H9 (cell line): Measurements from ENCODE around the gene MEX3C. TPM values are rescaled to one million over a fixed set of nuclear protein-coding genes. Genes with fewer than 3 reads are reported as not detected.

Experiments used
- DNase-seq: peaks from one replicate; pipeline ENCODE4 v3.0.0-alpha.2; 2017
- H2AFZ ChIP-seq: one replicate; pipeline ENCODE4 v1.6.1; 2013; ENCODE audit warnings: mild to moderate bottlenecking, low read length, control low read depth, moderate library complexity
- H2AK5ac ChIP-seq: 2 replicates; pipeline ENCODE4 v1.6.1; 2013; ENCODE audit warnings: low read length, control low read depth, mixed read lengths; ENCODE audit not compliant: insufficient read length
- H2BK120ac ChIP-seq: one replicate; pipeline ENCODE4 v1.6.1; 2013; ENCODE audit warnings: low read depth, mild to moderate bottlenecking, low read length, control low read depth, inconsistent platforms; ENCODE audit not compliant: poor library complexity, severe bottlenecking
- H2BK12ac ChIP-seq: 2 replicates; pipeline ENCODE4 v1.6.1; 2013; ENCODE audit warnings: low read length, control low read depth, mixed read lengths, low read depth; ENCODE audit not compliant: insufficient read length
- H2BK15ac ChIP-seq: 2 replicates; pipeline ENCODE4 v1.6.1; 2013; ENCODE audit warnings: low read depth, low read length, control low read depth
- H2BK20ac ChIP-seq: one replicate; pipeline ENCODE4 v1.6.1; 2013; ENCODE audit warnings: low read depth, mild to moderate bottlenecking, low read length, control low read depth, inconsistent platforms; ENCODE audit not compliant: poor library complexity, severe bottlenecking
- H2BK5ac ChIP-seq: 2 replicates; pipeline ENCODE4 v1.6.1; 2013; ENCODE audit warnings: low read length, control low read depth, mixed read lengths; ENCODE audit not compliant: insufficient read length
- H3K14ac ChIP-seq: 2 replicates; pipeline ENCODE4 v1.6.1; 2013; ENCODE audit warnings: low read length, control low read depth; ENCODE audit not compliant: insufficient read depth
- H3K18ac ChIP-seq: 2 replicates; pipeline ENCODE4 v1.6.1; 2013; ENCODE audit warnings: low read depth, mild to moderate bottlenecking, mixed read lengths, low read length, control low read depth; ENCODE audit not compliant: insufficient read length
- H3K23ac ChIP-seq: 2 replicates; pipeline ENCODE4 v1.6.1; 2013; ENCODE audit warnings: low read length, control low read depth, mixed read lengths, low read depth; ENCODE audit not compliant: insufficient read length
- H3K23me2 ChIP-seq: 2 replicates; pipeline ENCODE4 v1.6.1; 2013; ENCODE audit warnings: low read depth, mild to moderate bottlenecking, mixed read lengths, low read length, control low read depth; ENCODE audit not compliant: insufficient read length, poor library complexity, severe bottlenecking
- H3K27ac ChIP-seq: 2 replicates; pipeline ENCODE4 v1.5.1; 2013; ENCODE audit warnings: low read length, control low read depth, mixed read lengths, low read depth; ENCODE audit not compliant: insufficient read length
- H3K27me3 ChIP-seq: 2 replicates; pipeline ENCODE4 v1.6.1; 2013; ENCODE audit warnings: low read length, control low read depth, inconsistent platforms; ENCODE audit not compliant: insufficient read depth
- H3K4ac ChIP-seq: 2 replicates; pipeline ENCODE4 v1.6.1; 2013; ENCODE audit warnings: low read depth, mild to moderate bottlenecking, control low read depth, inconsistent platforms, low read length, moderate library complexity
- H3K4me1 ChIP-seq: 2 replicates; pipeline ENCODE4 v1.6.1; 2013; ENCODE audit warnings: low read length, control low read depth, inconsistent platforms; ENCODE audit not compliant: insufficient read depth
- H3K4me2 ChIP-seq: 2 replicates; pipeline ENCODE4 v1.6.1; 2013; ENCODE audit warnings: low read length, control low read depth, mixed read lengths; ENCODE audit not compliant: insufficient read length, insufficient read depth
- H3K56ac ChIP-seq: 2 replicates; pipeline ENCODE4 v1.6.1; 2013; ENCODE audit warnings: low read depth, mild to moderate bottlenecking, mixed read lengths, low read length, control low read depth; ENCODE audit not compliant: insufficient read length
- H3K79me1 ChIP-seq: 2 replicates; pipeline ENCODE4 v1.6.1; 2013; ENCODE audit warnings: low read depth, mild to moderate bottlenecking, moderate library complexity, low read length, control low read depth, inconsistent platforms; ENCODE audit not compliant: insufficient read depth, poor library complexity, severe bottlenecking
- H3K79me2 ChIP-seq: 2 replicates; pipeline ENCODE4 v1.6.1; 2013; ENCODE audit warnings: low read length, control low read depth, inconsistent platforms; ENCODE audit not compliant: insufficient read depth
- H3K9ac ChIP-seq: 2 replicates; pipeline ENCODE4 v1.6.1; 2013; ENCODE audit warnings: low read length, control low read depth, mixed read lengths; ENCODE audit not compliant: insufficient read length; ENCODE audit errors: extremely low read depth
- H3K9me3 ChIP-seq: one replicate; pipeline ENCODE4 v1.6.1; 2013; ENCODE audit warnings: low read depth, low read length, inconsistent platforms; ENCODE audit not compliant: control insufficient read depth
- H3T11ph ChIP-seq: one replicate; pipeline ENCODE4 v1.6.1; 2013; ENCODE audit warnings: mild to moderate bottlenecking, low read length, control low read depth, inconsistent platforms
- H4K20me1 ChIP-seq: one replicate; pipeline ENCODE4 v1.6.1; 2013; ENCODE audit not compliant: control insufficient read depth, insufficient read length, insufficient read depth
- H4K5ac ChIP-seq: 2 replicates; pipeline ENCODE4 v1.6.1; 2013; ENCODE audit warnings: low read depth, mild to moderate bottlenecking, mixed read lengths, low read length, control low read depth; ENCODE audit not compliant: insufficient read length
- H4K8ac ChIP-seq: replicated peaks from 2 replicates; pipeline ENCODE4 v1.6.1; 2013; ENCODE audit warnings: low read length, control low read depth, mixed read lengths, low read depth; ENCODE audit not compliant: insufficient read length
- H4K91ac ChIP-seq: 2 replicates; pipeline ENCODE4 v1.6.1; 2013; ENCODE audit warnings: low read depth, mild to moderate bottlenecking, moderate library complexity, mixed read lengths, low read length, control low read depth; ENCODE audit not compliant: insufficient read length
- H3K27ac Mint-ChIP-seq, 3 experiments: 2 replicates in 2 of 3; 3 replicates in 1 of 3; pipeline ENCODE4 v1.8.0; 2020 to 2021; ENCODE audit warnings: mixed read lengths in 3 of 3, mild to moderate bottlenecking in 1 of 3, moderate library complexity in 1 of 3
- H3K27me3 Mint-ChIP-seq: 2 replicates; pipeline ENCODE4 v1.8.0; 2021; ENCODE audit warnings: low read depth, mild to moderate bottlenecking, moderate library complexity, mixed read lengths
- H3K36me3 Mint-ChIP-seq, 3 experiments: 2 replicates in 2 of 3; 3 replicates in 1 of 3; pipeline ENCODE4 v1.8.0; 2020 to 2021; ENCODE audit warnings: low read depth in 3 of 3, mixed read lengths in 3 of 3; ENCODE audit not compliant: insufficient read depth in 1 of 3
- H3K4me1 Mint-ChIP-seq, 2 experiments: 2 replicates each; pipeline ENCODE4 v1.8.0; 2020; ENCODE audit warnings: mixed read lengths in 2 of 2
- H3K4me3 Mint-ChIP-seq, 2 experiments: 2 replicates in 1 of 2; 3 replicates in 1 of 2; pipeline ENCODE4 v1.8.0; 2020 to 2021; ENCODE audit warnings: mild to moderate bottlenecking in 2 of 2, mixed read lengths in 2 of 2, moderate library complexity in 1 of 2
- H3K9me3 Mint-ChIP-seq, 2 experiments: 2 replicates in 1 of 2; 3 replicates in 1 of 2; pipeline ENCODE4 v1.8.0; 2020; ENCODE audit warnings: mild to moderate bottlenecking in 2 of 2, mixed read lengths in 2 of 2, moderate library complexity in 1 of 2
- WGBS: extraction: QIAGEN DNeasy Blood & Tissue Kit; methylation state at CpG from one replicate; pipeline ENCODE4 v1.1.7; 2013; ENCODE audit warnings: missing lambda C conversion rate, low lambda C conversion rate, mixed read lengths; ENCODE audit not compliant: insufficient read length; ENCODE audit errors: extremely low coverage; 5-methylcytosine and 5-hydroxymethylcytosine counted together
- total RNA-seq: library from RNA; stranded (reverse); gene quantifications from 2 replicates; pipeline ENCODE4 v1.2.1, GENCODE V29; 2021
- TF ChIP-seq, protein P1 (sequence below): fragments of 200-600 bp; sonication (generic); conservative IDR thresholded peaks from 3 replicates; pipeline ENCODE4 v1.8.0; 2021; ENCODE audit warnings: antibody characterized with exemption, mild to moderate bottlenecking

MEX3C gene
- total RNA-seq, 1 experiment from 2014 or later, result 98.1 TPM

DNA sequence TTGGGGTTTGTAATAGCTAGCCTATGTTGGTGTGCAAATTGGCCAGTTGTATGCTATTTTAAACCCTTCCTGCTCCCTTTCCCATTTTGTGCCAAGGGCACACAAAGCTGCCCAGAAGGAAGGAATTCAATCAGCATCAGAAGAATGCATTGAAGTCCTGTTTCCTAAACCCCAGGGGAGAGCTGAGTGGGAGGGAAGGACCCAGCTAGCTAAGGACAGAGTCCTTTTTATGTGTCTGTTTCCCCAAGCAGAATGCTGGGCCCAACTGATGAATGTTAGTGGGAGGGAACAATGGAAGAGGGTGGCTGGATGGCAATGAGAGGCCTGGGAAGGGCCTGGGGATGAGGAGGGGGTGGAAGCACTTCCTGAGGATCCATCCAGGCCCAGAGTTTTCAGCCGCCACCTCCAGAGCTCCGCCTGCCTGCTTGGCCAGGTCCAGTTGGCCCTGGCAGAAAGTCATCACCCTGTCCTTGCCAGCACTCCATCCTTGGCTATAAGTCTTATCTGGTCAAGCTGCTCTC is 32.7 kb downstream of the MEX3C start:
- no peak overlapping the region for H3T11ph ChIP-seq
- no peaks in the 10 kb centered on the region for H3K79me1 ChIP-seq
- no peaks in the 10 kb centered on the region for H3K9me3 ChIP-seq
- no peak overlapping the region for H4K91ac ChIP-seq
- DNase-seq, result no peak
- H2AK5ac ChIP-seq, result no peak overlapping the region
- H3K27ac ChIP-seq, result no peak overlapping the region
- no peak overlapping the region for H2BK20ac ChIP-seq
- H3K27me3 ChIP-seq, result no peaks in the 10 kb centered on the region
- peak overlapping the region; percentile 74 to 83 (median 81); a peak in 5 of 7 replicates for H3K27ac Mint-ChIP-seq
- H2BK15ac ChIP-seq, result no peak overlapping the region
- H3K27me3 Mint-ChIP-seq, result no peaks in the 10 kb centered on the region
- H3K4me1 Mint-ChIP-seq, result peaks cover 54 to 61% of the 10 kb centered on the region in 2 experiments
- no peak overlapping the region for H3K4me2 ChIP-seq
- H3K9me3 Mint-ChIP-seq, result no peaks in the 10 kb centered on the region
- no peak overlapping the region for H3K18ac ChIP-seq
- no peak overlapping the region for H3K56ac ChIP-seq
- TF ChIP-seq, protein P1, sequence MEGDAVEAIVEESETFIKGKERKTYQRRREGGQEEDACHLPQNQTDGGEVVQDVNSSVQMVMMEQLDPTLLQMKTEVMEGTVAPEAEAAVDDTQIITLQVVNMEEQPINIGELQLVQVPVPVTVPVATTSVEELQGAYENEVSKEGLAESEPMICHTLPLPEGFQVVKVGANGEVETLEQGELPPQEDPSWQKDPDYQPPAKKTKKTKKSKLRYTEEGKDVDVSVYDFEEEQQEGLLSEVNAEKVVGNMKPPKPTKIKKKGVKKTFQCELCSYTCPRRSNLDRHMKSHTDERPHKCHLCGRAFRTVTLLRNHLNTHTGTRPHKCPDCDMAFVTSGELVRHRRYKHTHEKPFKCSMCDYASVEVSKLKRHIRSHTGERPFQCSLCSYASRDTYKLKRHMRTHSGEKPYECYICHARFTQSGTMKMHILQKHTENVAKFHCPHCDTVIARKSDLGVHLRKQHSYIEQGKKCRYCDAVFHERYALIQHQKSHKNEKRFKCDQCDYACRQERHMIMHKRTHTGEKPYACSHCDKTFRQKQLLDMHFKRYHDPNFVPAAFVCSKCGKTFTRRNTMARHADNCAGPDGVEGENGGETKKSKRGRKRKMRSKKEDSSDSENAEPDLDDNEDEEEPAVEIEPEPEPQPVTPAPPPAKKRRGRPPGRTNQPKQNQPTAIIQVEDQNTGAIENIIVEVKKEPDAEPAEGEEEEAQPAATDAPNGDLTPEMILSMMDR, result no peak
- no peak overlapping the region for H3K4ac ChIP-seq
- H3K4me3 Mint-ChIP-seq, result no peak overlapping the region
- H4K8ac ChIP-seq, result no peak overlapping the region
- no peak overlapping the region for H3K9ac ChIP-seq
- no peak overlapping the region for H2BK12ac ChIP-seq
- peaks cover 13% of the 10 kb centered on the region; the same call in 1 of the 2 replicates for H3K4me1 ChIP-seq
- no peaks in the 10 kb centered on the region for H4K20me1 ChIP-seq
- H4K5ac ChIP-seq, result no peak overlapping the region
- no peaks in the 10 kb centered on the region for H3K79me2 ChIP-seq
- no peak overlapping the region for H3K14ac ChIP-seq
- H2BK120ac ChIP-seq, result no peak overlapping the region
- H2BK5ac ChIP-seq, result no peak overlapping the region
- H3K23me2 ChIP-seq, result no peaks in the 10 kb centered on the region
- H2AFZ ChIP-seq, result no peak overlapping the region
- H3K23ac ChIP-seq, result no peak overlapping the region
- WGBS, result no CpG with 5 or more reads among the region's 2 CpGs
- H3K36me3 Mint-ChIP-seq, result peaks cover 0 to 4% (median 2%) of the 10 kb centered on the region in 3 experiments; a peak in 3 of 7 replicates
